Measurements from ENCODE around the gene LMAN2. TPM values are rescaled to one million over a fixed set of nuclear protein-coding genes. Genes with fewer than 3 reads are reported as not detected.

Gene LMAN2
- total and polyA plus RNA-seq, 8 donors: 101 to 155 (median 108) TPM

DNA sequence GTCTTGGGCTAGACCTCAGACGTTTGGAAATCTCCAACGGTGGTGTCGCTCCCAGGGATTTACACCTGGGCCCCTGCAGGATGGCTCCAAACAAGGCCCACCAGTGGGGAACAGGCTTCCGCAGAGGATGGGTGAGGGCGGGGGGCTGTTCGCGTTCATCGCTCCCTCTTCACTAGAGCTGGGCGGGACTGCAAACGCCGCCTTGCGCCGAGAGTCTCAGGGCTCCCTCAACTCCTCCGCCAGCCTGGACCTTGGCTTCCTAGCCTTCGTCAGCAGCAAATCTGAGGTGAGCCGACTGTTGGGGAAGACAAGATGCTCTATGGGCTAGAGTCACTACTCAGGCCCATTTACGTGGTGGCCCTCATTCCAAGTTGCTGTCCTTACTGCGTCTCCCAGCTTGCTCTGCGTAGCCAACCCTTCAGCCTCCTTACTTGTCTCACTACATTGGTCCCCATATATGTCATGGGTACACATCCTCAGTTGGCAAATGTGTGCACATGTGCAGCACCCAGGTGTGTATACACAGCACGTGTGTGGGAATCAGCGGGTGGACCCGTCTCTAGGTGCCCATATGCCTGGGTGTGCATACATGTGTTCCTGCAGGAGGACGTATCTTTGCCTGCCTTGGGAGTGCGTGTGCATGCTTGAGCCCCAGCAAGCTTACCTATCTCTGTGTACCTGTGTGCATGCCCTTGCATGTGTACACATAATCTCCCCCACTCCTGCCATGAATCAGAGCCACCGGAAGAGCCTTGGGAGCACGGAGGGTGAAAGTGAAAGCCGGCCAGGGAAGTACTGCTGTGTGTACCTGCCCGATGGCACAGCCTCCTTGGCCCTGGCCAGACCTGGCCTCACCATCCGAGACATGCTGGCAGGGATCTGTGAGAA, 16.8 kb upstream of the LMAN2 start:
- Histone ChIP-seq H3K36me3 (peaks cover 0 to 31% of the 10 kb centered on the region in 2 donors), H3K4me1 (peaks cover 20 to 72% of the 10 kb centered on the region in 2 donors), H3K4me3 (no peak overlapping the region), H3K27ac (no peak overlapping the region), H3K27me3 (no peaks in the 10 kb centered on the region), H3K9me3 (no peaks in the 10 kb centered on the region)
- TF ChIP-seq, protein P1, sequence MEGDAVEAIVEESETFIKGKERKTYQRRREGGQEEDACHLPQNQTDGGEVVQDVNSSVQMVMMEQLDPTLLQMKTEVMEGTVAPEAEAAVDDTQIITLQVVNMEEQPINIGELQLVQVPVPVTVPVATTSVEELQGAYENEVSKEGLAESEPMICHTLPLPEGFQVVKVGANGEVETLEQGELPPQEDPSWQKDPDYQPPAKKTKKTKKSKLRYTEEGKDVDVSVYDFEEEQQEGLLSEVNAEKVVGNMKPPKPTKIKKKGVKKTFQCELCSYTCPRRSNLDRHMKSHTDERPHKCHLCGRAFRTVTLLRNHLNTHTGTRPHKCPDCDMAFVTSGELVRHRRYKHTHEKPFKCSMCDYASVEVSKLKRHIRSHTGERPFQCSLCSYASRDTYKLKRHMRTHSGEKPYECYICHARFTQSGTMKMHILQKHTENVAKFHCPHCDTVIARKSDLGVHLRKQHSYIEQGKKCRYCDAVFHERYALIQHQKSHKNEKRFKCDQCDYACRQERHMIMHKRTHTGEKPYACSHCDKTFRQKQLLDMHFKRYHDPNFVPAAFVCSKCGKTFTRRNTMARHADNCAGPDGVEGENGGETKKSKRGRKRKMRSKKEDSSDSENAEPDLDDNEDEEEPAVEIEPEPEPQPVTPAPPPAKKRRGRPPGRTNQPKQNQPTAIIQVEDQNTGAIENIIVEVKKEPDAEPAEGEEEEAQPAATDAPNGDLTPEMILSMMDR (IDR thresholded peaks at IDR 0.05): no peak
- intact Hi-C loops (cut with DNase I): no loop called here
- DNase-seq (peak in 1 of 4 donors; percentile 63), ATAC-seq (no peak)

DNA sequence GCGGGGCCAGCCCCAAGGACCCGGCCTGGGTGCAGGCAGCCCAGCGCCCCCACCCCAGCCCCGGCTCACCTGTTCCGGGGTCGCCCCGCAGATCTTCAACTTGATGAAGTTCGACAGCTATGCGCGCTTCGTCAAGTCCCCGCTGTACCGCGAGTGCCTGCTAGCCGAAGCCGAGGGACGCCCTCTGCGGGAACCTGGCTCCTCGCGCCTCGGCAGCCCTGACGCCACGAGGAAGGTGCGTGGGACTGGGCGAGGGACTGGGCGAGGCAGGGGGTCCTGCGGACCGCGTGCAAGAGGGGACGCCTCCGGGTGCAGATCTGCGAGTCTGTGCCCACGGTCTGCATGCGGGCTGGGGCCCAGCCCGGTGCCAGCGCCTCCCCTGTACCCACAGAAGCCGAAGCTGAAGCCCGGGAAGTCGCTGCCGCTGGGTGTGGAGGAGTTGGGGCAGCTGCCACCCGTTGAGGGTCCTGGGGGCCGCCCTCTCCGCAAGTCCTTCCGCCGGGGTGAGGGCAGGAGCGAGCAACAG, 15.9 kb upstream of the LMAN2 start:
- ATAC-seq: peak; percentile 2

DNA sequence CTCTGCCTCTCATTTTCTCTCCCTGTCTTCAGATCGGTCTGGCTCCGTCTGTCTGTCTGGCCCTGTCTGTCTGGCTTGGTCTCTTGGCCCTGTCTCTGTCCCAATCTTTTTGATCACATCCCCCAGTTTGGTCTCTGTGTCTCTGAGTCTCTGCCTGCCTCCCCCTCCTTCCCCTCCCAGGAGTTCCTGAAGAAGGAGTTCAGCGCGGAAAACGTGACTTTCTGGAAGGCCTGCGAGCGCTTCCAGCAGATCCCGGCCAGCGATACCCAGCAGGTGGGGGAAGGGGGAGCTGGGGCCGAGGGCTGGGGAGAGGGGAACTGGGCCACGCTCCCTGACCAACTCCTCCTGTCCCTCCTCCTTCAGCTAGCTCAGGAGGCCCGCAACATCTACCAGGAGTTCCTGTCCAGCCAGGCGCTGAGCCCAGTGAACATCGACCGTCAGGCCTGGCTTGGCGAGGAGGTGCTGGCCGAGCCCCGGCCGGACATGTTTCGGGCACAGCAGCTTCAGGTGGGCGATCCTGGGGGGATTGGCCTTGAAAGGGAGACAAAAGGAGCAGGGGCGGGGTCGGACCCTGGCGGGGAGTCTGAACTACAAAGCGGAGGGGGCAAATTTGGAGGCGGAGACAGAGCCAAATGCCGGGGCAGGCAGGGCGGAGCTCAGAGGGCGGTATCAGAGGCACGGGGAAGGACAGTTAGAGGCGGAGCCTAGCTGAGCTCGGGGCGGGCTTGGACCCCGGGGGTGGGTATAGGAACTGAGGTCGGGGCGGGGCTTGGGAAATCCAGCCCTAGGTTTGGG, 15.3 kb upstream of the LMAN2 start:
- H3K36me3 ChIP-seq: peaks cover 0 to 25% of the 10 kb centered on the region in 2 donors
- no peaks in the 10 kb centered on the region for H3K27me3 ChIP-seq
- DNase-seq (peak; percentile 78 to 92 (median 92)), ATAC-seq (peak; percentile 83)
- H3K4me1 ChIP-seq: peaks cover 14 to 72% of the 10 kb centered on the region in 2 donors
- H3K9me3 ChIP-seq: no peaks in the 10 kb centered on the region
- TF ChIP-seq, protein P1 (IDR thresholded peaks at IDR 0.05): no peak
- intact Hi-C loops (cut with DNase I): no loop called here
- H3K4me3 ChIP-seq: peak overlapping the region; percentile 38 to 39
- peak overlapping the region; percentile 78 to 88 for H3K27ac ChIP-seq

More for the DNA sequence above, 15.9 kb upstream of the LMAN2 start:
- TF ChIP-seq, protein P1 (IDR thresholded peaks at IDR 0.05): no peak
- intact Hi-C loops (cut with DNase I): no loop called here
- H3K36me3 ChIP-seq: peaks cover 0 to 31% of the 10 kb centered on the region in 2 donors
- DNase-seq: no peak
- no peaks in the 10 kb centered on the region for H3K9me3 ChIP-seq
- H3K27ac ChIP-seq: peak overlapping the region in 1 of 2 donors; percentile 78
- H3K27me3 ChIP-seq: no peaks in the 10 kb centered on the region
- H3K4me1 ChIP-seq: peaks cover 20 to 72% of the 10 kb centered on the region in 2 donors
- H3K4me3 ChIP-seq: peak overlapping the region; percentile 38 to 39

DNA sequence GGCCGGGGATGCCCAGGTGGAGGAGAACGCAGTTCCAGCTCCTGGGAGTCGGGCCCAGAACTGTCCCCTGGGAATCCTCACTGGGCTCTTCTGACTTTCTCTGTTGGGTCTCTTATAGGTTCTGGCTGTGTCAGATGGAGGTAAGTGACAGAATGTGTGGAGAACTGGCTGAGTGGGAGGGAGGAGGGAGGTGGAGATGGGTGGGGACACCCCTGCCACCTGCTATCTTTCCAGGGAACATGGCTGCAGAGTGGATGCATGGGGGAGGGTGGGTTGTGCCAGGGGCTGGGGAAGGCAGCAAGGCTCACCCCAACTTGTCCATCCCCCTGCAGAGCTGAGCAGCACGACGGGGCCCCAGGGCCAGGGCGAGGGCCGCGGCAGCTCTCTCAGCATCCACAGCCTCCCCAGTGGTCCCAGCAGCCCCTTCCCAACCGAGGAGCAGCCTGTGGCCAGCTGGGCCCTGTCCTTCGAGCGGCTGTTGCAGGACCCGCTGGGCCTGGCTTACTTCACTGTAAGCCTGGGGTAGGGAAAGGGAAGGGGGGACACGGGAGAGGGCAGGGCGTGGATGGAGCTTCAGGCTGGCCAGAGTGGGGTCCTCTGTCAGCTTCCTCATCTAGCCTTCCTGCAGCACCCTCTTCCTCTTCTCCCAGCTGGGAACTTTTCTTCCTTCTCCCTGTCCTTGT, 14.5 kb upstream of the LMAN2 start:
- Histone ChIP-seq H3K4me1 (peaks cover 13 to 71% of the 10 kb centered on the region in 2 donors), H3K27ac (peak overlapping the region; percentile 78 to 88), H3K9me3 (no peaks in the 10 kb centered on the region), H3K27me3 (no peaks in the 10 kb centered on the region), H3K4me3 (no peak overlapping the region), H3K36me3 (peaks cover 0 to 24% of the 10 kb centered on the region in 2 donors)
- DNase-seq: peak in 1 of 4 donors; percentile 57
- ATAC-seq: no peak
- intact Hi-C loops (cut with DNase I): no loop called here
- TF ChIP-seq, protein P1 (IDR thresholded peaks at IDR 0.05): no peak
